BJ (cell line): Measurements from ENCODE around the gene STRBP. TPM values are rescaled to one million over a fixed set of nuclear protein-coding genes. Genes with fewer than 3 reads are reported as not detected.
"Not testable (repeated sequence)": the region's sequence is repeated elsewhere in the genome, so short reads cannot be mapped to it uniquely, and the experiment has no call there.

ENCODE experiments used
- CTCF ChIA-PET: fragments of 350-600 bp; formaldehyde crosslinking; extraction: SDS; loops from one replicate; lab custom pipeline; 2021; ENCODE audit warnings: antibody characterized with exemption, inconsistent platforms; lab: Yijun Ruan, JAX
- POLR2A ChIA-PET: fragments of 300-600 bp; sonication (Branson Sonifier 250); formaldehyde crosslinking; extraction: SDS; loops from one replicate; lab custom pipeline; 2021; ENCODE audit warnings: antibody characterized with exemption; lab: Charles Lee
- DNase-seq: peaks from one replicate; pipeline ENCODE4 v3.0.0-alpha.2; 2011; ENCODE audit warnings: low read depth
- H3K27me3 ChIP-seq: 2 replicates; pipeline ENCODE4 v1.6.0; 2011; ENCODE audit warnings: low read length; ENCODE audit not compliant: control insufficient read depth, insufficient read depth
- H3K36me3 ChIP-seq: 2 replicates; pipeline ENCODE4 v1.5.1; 2011; ENCODE audit warnings: low read length; ENCODE audit not compliant: control insufficient read depth, insufficient read depth
- H3K4me3 ChIP-seq: 2 replicates; pipeline ENCODE4 v1.5.1; 2011; ENCODE audit warnings: low read depth, mild to moderate bottlenecking, control low read depth, low read length
- CTCF ChIP-seq: IDR thresholded peaks from 2 replicates; pipeline ENCODE4 v1.5.1; 2011; ENCODE audit warnings: low read depth, mild to moderate bottlenecking, control low read depth, inconsistent platforms, low read length, moderate library complexity; ENCODE audit not compliant: insufficient read depth
- polyA plus RNA-seq: library from polyadenylated mRNA; depleted of rRNA; stranded (reverse); fragments of >200 nt; gene quantifications from 2 replicates; pipeline ENCODE4 v1.2.3, GENCODE V29; 2011

Gene STRBP
- polyA plus RNA-seq, 1 experiment, result 1.1 TPM

GRCh38 chr9:123191680-123192079 is 76.7 kb downstream of the STRBP start:
- H3K4me3 ChIP-seq, result no peak overlapping the region
- POLR2A ChIA-PET, result no interaction called here
- CTCF ChIA-PET, result no interaction called here
- H3K27me3 ChIP-seq, result no peaks in the 10 kb centered on the region
- DNase-seq, result no peak
- H3K36me3 ChIP-seq, result no peaks in the 10 kb centered on the region
- no peak for TF ChIP-seq CTCF

DNA sequence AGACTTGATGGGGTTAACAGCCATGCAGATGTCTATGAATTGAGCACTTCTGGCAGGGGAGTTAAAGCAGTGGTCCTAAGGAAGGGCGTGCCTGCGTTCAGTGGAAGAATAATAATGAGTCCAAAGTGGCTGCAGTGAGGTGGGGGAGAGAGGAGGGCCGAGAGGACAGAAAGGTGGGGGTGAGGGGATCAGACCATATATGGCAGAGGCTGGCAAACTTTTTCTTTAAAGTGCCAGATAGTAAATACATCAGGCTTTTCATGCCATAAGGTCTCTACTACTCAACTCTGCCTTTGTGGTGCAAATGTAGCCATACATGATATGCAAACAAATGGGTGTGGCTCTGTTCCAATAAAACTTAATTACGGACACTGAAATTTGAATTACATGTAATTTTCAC is 77.1 kb downstream of the STRBP start:
- CTCF ChIA-PET, result no interaction called here
- Histone ChIP-seq H3K36me3 (no peaks in the 10 kb centered on the region), H3K27me3 (no peaks in the 10 kb centered on the region), H3K4me3 (no peak overlapping the region)
- POLR2A ChIA-PET, result no interaction called here
- DNase-seq, result no peak
- TF ChIP-seq CTCF, result no peak

GRCh38 chr9:123187131-123187530 is 81.3 kb downstream of the STRBP start:
- no peaks in the 10 kb centered on the region for H3K36me3 ChIP-seq
- DNase-seq, result no peak
- TF ChIP-seq CTCF, result no peak
- ChIA-PET CTCF (interaction anchor here (0.7 kb wide), 1 partner anchor 353 kb away, joined by 4 read pairs; no protein-coding TSS in a partner anchor), POLR2A (interaction anchor here (0.6 kb wide), 1 partner anchor 96 kb away, joined by 6 read pairs; no protein-coding TSS in a partner anchor)
- H3K27me3 ChIP-seq, result no peaks in the 10 kb centered on the region
- no peak overlapping the region for H3K4me3 ChIP-seq

GRCh38 chr9:123186029-123186428 is 82.4 kb downstream of the STRBP start:
- H3K27me3 ChIP-seq, DNase-seq, CTCF ChIA-PET, H3K36me3 ChIP-seq, H3K4me3 ChIP-seq, POLR2A ChIA-PET: not testable (repeated sequence)

DNA sequence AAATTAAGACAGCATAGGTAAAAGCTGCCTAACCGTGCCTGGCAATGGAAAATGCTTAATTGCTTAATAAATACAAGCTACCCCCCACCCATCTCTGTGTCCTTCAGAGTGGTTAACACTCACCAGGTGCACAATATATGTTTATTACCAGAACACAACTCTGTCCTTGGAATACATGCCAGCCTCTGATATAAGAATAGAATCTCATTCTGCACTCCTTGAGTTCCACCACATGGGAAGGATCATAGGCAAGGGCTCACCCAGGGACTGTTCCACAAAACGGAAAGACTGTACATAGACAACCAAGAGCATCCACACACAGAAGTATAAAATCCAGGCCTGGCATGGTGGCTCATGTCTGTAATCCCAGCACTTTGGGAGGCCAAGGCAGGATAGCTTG is 91.4 kb downstream of the STRBP start:
- no peaks in the 10 kb centered on the region for H3K27me3 ChIP-seq
- no peaks in the 10 kb centered on the region for H3K36me3 ChIP-seq
- H3K4me3 ChIP-seq, result no peak overlapping the region
- no peak for DNase-seq
- ChIA-PET POLR2A (no interaction called here), CTCF (no interaction called here)
- TF ChIP-seq CTCF, result no peak
